ENCODE results near the gene CCDC33. TPM values are rescaled to one million over a fixed set of nuclear protein-coding genes. Genes with fewer than 3 reads are reported as not detected.

Gene CCDC33
- total and polyA plus RNA-seq, 2 experiments from 2014 or later, result 0.63 to 0.86 TPM

DNA sequence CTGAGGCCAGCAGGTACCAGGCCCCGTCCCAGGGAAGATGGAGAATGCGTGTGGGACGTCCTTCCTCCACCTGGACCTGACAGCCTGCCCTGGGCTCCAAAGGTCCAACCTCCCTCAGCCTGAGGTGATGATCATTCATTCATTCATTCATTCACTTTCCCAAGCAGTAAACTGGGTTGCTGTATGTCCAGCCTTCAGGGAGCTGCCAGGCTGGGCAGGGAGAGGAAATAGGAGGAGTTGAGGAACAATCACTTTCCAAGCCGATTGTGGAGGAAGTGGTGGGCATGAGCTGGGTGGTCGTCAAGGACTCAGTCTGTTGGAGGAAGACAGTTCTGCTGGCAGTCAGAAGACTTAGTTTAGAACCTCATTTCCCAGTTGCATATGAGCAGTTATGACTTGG lies 10.2 kb upstream of the CCDC33 start:
- H3K27ac ChIP-seq, result no peak overlapping the region
- H3K9me3 ChIP-seq (ENCODE audit: low read depth), result no peaks in the 10 kb centered on the region
- no peak overlapping the region for H3K4me3 ChIP-seq
- H2AFZ ChIP-seq, result no peak overlapping the region
- 87% methylated on average over 5 of the region's 5 CpGs for WGBS (ENCODE audit: low lambda C conversion rate, missing lambda C conversion rate)
- no peak for TF ChIP-seq EZH2phosphoT487 (IDR thresholded peaks at IDR 0.05; ENCODE audit: low read depth, severe bottlenecking, unreplicated experiment)
- TF ChIP-seq, protein P1, sequence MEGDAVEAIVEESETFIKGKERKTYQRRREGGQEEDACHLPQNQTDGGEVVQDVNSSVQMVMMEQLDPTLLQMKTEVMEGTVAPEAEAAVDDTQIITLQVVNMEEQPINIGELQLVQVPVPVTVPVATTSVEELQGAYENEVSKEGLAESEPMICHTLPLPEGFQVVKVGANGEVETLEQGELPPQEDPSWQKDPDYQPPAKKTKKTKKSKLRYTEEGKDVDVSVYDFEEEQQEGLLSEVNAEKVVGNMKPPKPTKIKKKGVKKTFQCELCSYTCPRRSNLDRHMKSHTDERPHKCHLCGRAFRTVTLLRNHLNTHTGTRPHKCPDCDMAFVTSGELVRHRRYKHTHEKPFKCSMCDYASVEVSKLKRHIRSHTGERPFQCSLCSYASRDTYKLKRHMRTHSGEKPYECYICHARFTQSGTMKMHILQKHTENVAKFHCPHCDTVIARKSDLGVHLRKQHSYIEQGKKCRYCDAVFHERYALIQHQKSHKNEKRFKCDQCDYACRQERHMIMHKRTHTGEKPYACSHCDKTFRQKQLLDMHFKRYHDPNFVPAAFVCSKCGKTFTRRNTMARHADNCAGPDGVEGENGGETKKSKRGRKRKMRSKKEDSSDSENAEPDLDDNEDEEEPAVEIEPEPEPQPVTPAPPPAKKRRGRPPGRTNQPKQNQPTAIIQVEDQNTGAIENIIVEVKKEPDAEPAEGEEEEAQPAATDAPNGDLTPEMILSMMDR (IDR thresholded peaks at IDR 0.05; ENCODE audit: poor library complexity), result no peak
- H3K4me1 ChIP-seq (ENCODE audit: insufficient read depth), result peaks cover 39% of the 10 kb centered on the region
- H3K9me2 ChIP-seq (replicated peaks; ENCODE audit: insufficient read depth), result no peaks in the 10 kb centered on the region
- no peaks in the 10 kb centered on the region for H3K36me3 ChIP-seq (replicated peaks; ENCODE audit: insufficient read depth, low read depth)
- no peaks in the 10 kb centered on the region for H4K20me1 ChIP-seq (ENCODE audit: insufficient read depth, poor library complexity, severe bottlenecking)
- no peak overlapping the region for H3K4me2 ChIP-seq
- H3K79me2 ChIP-seq, result no peaks in the 10 kb centered on the region
- no peaks in the 10 kb centered on the region for H3K27me3 ChIP-seq
- no peak for DNase-seq (ENCODE audit: low spot score)

DNA sequence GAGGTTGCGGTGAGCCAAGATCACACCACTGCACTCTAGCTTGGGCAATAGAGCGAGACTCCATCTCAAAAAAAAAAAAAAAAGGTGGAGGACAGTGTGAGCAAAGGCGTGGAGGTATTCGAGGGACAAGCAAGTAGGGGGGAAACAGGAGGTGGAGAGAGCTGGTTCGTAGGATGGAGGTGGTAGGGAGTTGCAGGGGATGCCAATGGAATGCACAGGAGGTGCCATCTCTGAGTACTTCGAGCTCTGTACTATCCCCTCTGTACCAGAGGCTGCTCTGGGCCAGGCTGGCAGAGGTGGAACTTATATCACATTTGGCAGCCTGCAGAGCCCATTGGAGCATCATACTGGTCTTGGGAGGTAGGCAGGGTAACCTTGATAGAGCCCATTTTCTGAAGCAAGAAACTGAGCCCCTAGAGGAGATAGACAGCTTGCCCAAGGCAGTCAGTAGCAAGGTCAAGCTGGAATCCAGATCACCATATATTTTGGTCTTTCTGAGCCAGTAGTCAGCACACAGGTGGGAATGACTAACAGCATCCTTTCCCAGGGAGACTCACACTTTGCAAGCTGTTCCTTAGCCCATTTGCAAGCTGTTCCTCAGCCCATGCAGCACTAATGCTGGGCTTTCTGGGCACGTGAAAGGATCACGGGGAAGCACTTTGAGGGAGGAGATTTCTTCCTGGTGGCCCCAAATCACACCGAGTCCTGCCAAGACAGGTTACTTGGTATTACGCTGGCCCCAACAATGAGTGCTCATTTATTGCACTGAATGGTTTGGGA lies 9.2 kb upstream of the CCDC33 start:
- no peaks in the 10 kb centered on the region for H3K9me3 ChIP-seq (ENCODE audit: low read depth)

DNA sequence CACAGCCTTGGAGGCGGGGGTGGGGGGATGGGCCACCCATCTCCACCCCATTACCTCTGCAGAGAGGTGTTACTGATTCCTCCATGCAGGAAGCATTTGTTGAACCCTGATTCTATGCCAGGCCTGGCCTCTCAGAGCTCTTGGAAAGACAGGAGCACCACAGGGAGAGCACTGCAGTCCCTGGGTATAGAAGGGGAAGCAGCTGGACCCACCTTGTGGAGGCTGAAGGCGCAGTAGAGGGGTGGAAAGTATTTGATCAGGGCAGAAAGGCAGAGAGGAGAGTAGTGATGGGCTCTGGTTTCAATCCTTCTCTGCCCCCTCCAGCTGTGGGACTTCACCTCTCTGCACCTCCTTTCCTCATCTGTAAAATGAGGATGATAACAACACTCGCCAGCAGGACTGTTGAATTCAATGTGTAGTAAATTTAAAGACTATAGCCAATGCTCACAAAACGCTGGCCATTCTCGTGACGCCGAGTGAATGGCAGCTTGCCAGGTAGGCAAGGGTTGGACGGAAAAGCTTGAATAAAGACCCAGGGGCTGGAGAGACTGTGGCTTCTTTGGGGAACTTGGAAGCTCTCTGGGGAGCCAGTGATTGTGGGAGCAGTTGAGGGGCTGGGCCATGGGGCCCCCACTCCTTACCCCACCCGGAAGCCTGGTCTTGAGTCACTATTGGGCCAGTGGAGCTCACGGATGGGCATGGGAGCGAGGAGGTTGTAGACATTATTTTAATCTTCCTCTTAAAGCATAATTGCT lies 8.0 kb upstream of the CCDC33 start:
- Histone ChIP-seq H3K4me1 (ENCODE audit: insufficient read depth) (peaks cover 29% of the 10 kb centered on the region), H3K27ac (peak overlapping the region; percentile 62), H3K4me2 (peak overlapping the region; percentile 34), H4K20me1 (ENCODE audit: insufficient read depth, poor library complexity, severe bottlenecking) (no peaks in the 10 kb centered on the region), H3K4me3 (no peak overlapping the region), H3K9me3 (ENCODE audit: low read depth) (no peaks in the 10 kb centered on the region), H2AFZ (no peak overlapping the region), H3K79me2 (no peaks in the 10 kb centered on the region), H3K27me3 (no peaks in the 10 kb centered on the region), H3K36me3 (replicated peaks; ENCODE audit: insufficient read depth, low read depth) (no peaks in the 10 kb centered on the region), H3K9me2 (replicated peaks; ENCODE audit: insufficient read depth) (no peaks in the 10 kb centered on the region)
- DNase-seq (ENCODE audit: low spot score), result no peak
- 55% methylated on average over 11 of the region's 11 CpGs for WGBS (ENCODE audit: low lambda C conversion rate, missing lambda C conversion rate)
- TF ChIP-seq, protein P1 (IDR thresholded peaks at IDR 0.05; ENCODE audit: poor library complexity), result no peak
- no peak for TF ChIP-seq EZH2phosphoT487 (IDR thresholded peaks at IDR 0.05; ENCODE audit: low read depth, severe bottlenecking, unreplicated experiment)
- TF ChIP-seq EZH2 (IDR thresholded peaks at IDR 0.05; ENCODE audit: borderline replicate concordance), result no peak

More for the DNA sequence above, 9.2 kb upstream of the CCDC33 start:
- Histone ChIP-seq H3K27me3 (no peaks in the 10 kb centered on the region), H3K9me2 (replicated peaks; ENCODE audit: insufficient read depth) (no peaks in the 10 kb centered on the region), H2AFZ (no peak overlapping the region), H4K20me1 (ENCODE audit: insufficient read depth, poor library complexity, severe bottlenecking) (no peaks in the 10 kb centered on the region), H3K79me2 (no peaks in the 10 kb centered on the region), H3K4me2 (no peak overlapping the region), H3K36me3 (replicated peaks; ENCODE audit: insufficient read depth, low read depth) (no peaks in the 10 kb centered on the region), H3K4me1 (ENCODE audit: insufficient read depth) (peaks cover 39% of the 10 kb centered on the region), H3K27ac (no peak overlapping the region), H3K4me3 (no peak overlapping the region)
- 89% methylated on average over 9 of the region's 10 CpGs for WGBS (ENCODE audit: low lambda C conversion rate, missing lambda C conversion rate)
- TF ChIP-seq, protein P1 (IDR thresholded peaks at IDR 0.05; ENCODE audit: poor library complexity), result no peak
- TF ChIP-seq EZH2phosphoT487 (IDR thresholded peaks at IDR 0.05; ENCODE audit: low read depth, severe bottlenecking, unreplicated experiment), result no peak
- no peak for TF ChIP-seq EZH2 (IDR thresholded peaks at IDR 0.05; ENCODE audit: borderline replicate concordance)
- no peak for DNase-seq (ENCODE audit: low spot score)
